H1 (cell line): ENCODE results near the gene CP.

Experiments used
- CBX8 ChIP-seq: fragments of 300-800, 300-1000 bp; sonication (generic); IDR thresholded peaks from 2 replicates; pipeline ENCODE4 v1.7.1; 2016; ENCODE audit warnings: low read depth, low read length, borderline replicate concordance
- CTCF ChIP-seq, 3 experiments: IDR thresholded peaks; 1 replicate in 2 of 3; 2 replicates in 1 of 3; pipeline versions ENCODE4 v1.5.1 to v1.6.1; 2011; ENCODE audit warnings: low read length in 3 of 3, mild to moderate bottlenecking in 3 of 3, inconsistent platforms in 2 of 3, low read depth in 1 of 3, moderate library complexity in 1 of 3; ENCODE audit not compliant: insufficient read depth in 1 of 3; ENCODE audit errors: control extremely low read depth in 1 of 3
- EP300 ChIP-seq, 2 experiments: IDR thresholded peaks; 1 replicate in 1 of 2; 2 replicates in 1 of 2; pipeline ENCODE4 v1.6.1; 2011 to 2012; ENCODE audit warnings: low read depth in 2 of 2, low read length in 2 of 2, mild to moderate bottlenecking in 2 of 2, borderline replicate concordance in 1 of 2, inconsistent platforms in 1 of 2, moderate library complexity in 1 of 2
- EZH2 ChIP-seq: fragments of 200-600 bp; sonication (generic); IDR thresholded peaks from 2 replicates; pipeline ENCODE4 v1.7.1; 2012; ENCODE audit warnings: low read depth, mild to moderate bottlenecking, moderate library complexity, low read length, inconsistent platforms; ENCODE audit not compliant: severe bottlenecking
- POLR2A ChIP-seq, 2 experiments: IDR thresholded peaks; 1 replicate in 1 of 2; 2 replicates in 1 of 2; pipeline ENCODE4 v1.6.1; 2011; ENCODE audit warnings: low read depth in 2 of 2, low read length in 2 of 2, mild to moderate bottlenecking in 2 of 2; ENCODE audit errors: control extremely low read depth in 1 of 2
- SIRT6 ChIP-seq: IDR thresholded peaks from one replicate; pipeline ENCODE4 v1.7.1; 2012; ENCODE audit warnings: low read length, inconsistent platforms
- SP2 ChIP-seq: IDR thresholded peaks from 2 replicates; pipeline ENCODE4 v1.6.1; 2012; ENCODE audit warnings: mild to moderate bottlenecking, low read length, inconsistent platforms
- SUZ12 ChIP-seq: fragments of 200-600 bp; sonication (generic); IDR thresholded peaks from 2 replicates; pipeline ENCODE4 v1.6.1; 2012; ENCODE audit warnings: mild to moderate bottlenecking, inconsistent platforms, low read length, moderate library complexity, mixed read lengths

- TF ChIP-seq SUZ12 (no peak), EZH2 (no peak), CTCF (IDR thresholded peaks at IDR 0.05; ENCODE audit: control extremely low read depth in 1 of 3, insufficient read depth in 1 of 3, low read depth in 1 of 3, low read length in 3 of 3) (no peak), POLR2A (IDR thresholded peaks at IDR 0.05; ENCODE audit: control extremely low read depth in 1 of 2, low read depth in 2 of 2, low read length in 2 of 2) (no peak), SP2 (no peak), EP300 (IDR thresholded peaks at IDR 0.05; ENCODE audit: borderline replicate concordance in 1 of 2, low read depth in 2 of 2, low read length in 2 of 2) (no peak), CBX8 (no peak), SIRT6 (no peak)
Measured at GRCh38 chr3:149134575-149134974, 87.1 kb downstream of the CP start.
